GM18505 (cell line): ENCODE results near the gene ABCA1.

Source experiments
- ATAC-seq: cut with Tn5 transposase; IDR thresholded peaks from one replicate; pipeline ENCODE4 v1.9.1; 2021; ENCODE audit not compliant: unreplicated experiment
- POLR2A ChIP-seq: IDR thresholded peaks from 4 replicates; pipeline ENCODE4 v1.6.1; 2011; ENCODE audit warnings: borderline replicate concordance; ENCODE audit not compliant: insufficient read depth, insufficient read length; ENCODE audit errors: extremely low read depth

ABCA1 gene

DNA sequence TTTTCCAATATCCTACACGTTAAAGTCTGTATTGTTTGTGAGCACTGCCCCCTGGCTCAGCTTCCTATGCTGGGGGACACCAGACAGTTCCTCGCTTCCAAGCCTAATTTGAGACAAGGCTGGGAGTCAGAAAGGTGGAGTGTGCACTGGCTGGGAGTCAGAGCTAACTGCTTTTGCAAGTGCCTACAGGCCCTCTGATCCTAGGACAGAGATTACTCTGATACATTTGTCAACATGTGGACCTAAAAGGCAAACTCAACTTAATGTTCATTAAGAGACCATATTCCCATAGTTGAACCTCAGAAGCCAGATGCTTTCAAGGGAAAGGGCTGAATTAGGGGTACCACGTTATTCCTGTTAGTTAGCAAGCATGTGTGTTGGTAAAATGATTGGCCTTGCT is 83.2 kb downstream of the ABCA1 start:
- ATAC-seq = no peak
- TF ChIP-seq POLR2A = no peak

DNA sequence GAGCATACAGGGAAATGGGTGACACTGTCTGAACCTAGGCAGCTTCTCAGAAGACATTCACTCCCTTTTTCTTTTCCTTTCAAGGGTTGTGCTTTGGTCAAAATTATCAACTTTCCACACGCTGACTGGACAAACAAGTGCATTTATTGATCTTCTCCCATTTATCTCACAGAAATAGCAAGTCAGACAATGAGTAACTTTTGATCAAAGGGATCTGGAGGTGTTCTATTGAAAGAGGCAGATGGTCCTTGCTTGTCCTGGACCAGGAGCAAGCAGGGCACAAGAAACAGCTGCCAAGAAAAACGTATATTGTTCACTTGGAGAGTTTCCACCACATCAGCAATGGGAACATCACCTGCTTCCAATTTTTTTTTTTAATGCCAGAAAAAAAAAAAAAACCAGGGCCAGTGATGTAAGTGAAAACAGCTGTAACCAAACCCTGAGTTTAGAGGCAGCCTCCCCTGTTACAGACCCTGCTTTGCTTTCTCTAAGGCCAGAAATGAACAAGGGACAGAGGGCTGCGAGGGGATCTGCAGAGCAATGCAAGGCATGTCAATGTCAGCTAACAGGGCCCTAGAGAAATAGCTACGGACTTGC is 84.2 kb downstream of the ABCA1 start:
- ATAC-seq = no peak
- TF ChIP-seq POLR2A = no peak

DNA sequence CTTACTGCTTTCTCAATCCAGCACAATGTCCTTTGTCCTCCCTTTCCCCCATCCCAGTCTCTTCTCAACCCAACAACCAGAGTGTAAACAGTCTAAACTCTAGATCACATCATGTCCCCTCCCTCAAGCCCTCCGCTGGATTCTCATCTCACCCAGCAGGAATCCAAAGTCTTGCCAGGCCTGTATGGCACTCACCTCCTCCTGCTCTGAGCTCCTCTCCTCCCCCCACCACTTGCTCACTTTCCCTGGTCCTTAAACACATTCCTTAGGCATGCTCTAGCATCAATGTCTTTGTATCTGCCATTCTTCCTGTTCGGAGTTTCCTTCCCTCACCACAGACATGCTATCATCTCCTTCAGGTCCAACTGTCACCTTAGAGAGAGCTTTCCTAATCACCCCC is 85.3 kb downstream of the ABCA1 start:
- no peak for TF ChIP-seq POLR2A
- no peak for ATAC-seq

DNA sequence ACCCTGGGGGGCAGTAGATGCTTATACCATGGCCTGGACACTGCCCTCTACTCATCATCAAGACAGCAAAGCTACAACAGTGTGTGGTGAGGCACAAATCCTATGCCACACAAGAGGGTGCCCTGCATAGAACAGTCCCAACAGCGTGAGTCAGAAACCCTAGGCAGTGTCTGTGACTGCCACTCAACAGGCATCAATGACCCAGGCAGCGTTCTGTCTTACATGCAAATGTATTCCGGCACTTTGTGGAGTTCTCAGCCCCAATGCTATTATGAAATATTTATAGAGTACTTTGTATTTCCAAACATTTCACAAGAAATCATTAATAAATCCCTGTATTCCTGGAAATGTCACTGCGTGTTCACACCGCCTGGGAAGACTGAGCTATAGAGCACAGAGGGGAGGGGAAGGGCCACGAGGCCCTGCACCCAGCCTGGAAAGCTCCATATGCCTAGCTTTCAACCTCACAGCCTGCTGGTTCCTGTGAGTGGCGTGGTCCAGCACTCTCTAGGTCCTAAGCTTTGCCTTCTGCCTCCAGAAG is 86.3 kb downstream of the ABCA1 start:
- no peak for ATAC-seq
- TF ChIP-seq POLR2A = no peak

DNA sequence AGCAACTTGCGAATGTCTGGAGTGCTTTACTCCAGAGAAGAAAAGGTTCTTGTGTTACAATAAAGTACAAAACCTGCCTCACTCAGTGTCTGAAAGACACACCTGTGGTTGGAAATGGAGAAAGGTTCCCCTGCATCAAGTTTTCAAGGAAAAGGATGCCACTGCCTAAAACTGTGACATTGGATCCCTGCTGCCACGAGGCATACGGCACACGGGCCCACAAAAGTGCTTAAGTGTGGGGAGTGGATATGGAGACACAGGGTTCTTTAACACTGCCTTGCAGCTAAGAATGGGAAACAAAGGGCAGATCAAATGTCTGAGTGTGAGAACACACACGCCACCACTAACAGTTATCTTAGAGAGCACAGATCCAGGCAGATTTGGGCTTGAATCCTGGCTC is 89.0 kb downstream of the ABCA1 start:
- no peak for TF ChIP-seq POLR2A
- no peak for ATAC-seq

DNA sequence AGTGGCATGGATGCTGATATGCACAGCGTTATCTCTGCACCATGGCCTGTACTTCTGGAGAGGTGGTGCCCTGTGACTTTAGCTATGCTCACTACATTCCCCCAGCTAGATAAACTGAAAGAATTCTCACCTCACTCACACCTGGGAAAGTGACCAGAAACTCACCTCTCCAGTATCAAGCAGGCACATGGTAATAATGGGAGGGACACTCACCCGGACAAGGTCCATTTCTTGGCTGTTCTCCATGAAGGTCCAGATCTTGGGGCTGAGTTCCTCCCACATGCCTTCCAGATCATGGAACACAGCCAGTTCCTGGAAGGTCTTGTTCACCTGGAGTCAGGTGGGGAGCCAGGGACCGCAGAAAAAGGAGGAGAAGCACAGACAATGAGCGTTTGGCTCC is 91.2 kb downstream of the ABCA1 start:
- no peak for ATAC-seq
- no peak for TF ChIP-seq POLR2A

DNA sequence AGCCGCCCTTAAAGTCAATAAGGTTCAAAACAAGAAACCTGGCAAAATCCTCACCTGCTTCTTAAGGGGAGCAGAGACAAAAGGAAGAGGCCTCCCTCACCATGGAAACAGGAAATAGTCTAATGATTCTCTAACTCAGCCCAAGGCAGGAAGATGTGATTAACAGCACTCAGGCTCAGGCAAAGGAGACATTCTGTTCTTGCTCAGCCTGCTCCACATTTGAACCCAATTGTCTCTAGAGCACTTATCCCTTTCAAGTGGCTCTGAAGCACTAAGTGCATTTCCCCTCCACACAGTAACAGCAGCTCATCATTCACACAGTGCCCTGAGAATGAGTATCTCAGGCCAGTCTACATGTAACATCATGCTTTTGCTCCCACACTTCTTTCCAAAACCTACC is 91.7 kb downstream of the ABCA1 start:
- no peak for ATAC-seq
- TF ChIP-seq POLR2A = no peak

DNA sequence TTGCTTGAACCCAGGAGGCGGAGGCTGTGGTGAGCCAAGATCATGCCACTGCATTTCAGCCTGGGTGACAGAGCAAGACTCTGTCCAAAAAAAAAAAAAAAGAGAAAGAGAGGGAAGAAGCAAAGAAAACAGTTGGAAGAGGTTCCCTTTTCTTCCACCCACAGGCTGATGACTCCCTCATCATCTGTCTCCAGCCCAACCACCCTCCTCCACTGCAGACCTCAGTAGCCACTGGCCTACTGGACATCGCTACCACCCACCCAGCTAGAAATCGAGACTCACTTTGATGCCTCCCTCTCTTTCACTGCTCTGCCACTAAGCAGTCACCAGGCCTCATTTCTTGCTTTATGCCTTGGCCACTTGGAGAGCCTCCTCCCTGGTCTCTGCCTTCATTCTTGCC is 92.8 kb downstream of the ABCA1 start:
- TF ChIP-seq POLR2A = no peak

DNA sequence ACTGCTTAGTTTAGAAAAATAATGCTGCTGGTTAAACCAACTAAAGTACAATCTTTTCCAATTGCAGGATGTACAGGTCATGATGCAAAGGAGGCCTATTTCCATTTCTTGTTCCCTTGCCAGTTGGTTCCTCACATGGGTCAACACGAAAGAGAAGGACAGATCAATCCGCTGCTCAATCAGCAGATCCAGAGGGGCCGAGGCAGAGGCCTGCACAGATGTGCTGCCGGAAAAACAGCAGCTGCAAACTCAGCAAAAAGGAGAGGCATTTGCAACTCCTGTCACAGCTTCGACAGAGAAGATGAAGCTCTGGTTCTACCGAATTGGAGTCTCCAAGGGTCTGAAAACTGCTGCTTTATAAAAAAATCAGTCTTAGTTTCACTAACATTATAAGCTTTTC is 94.3 kb downstream of the ABCA1 start:
- no peak for ATAC-seq
- no peak for TF ChIP-seq POLR2A

More for the DNA sequence above, 92.8 kb downstream of the ABCA1 start:
- no peak for ATAC-seq

DNA sequence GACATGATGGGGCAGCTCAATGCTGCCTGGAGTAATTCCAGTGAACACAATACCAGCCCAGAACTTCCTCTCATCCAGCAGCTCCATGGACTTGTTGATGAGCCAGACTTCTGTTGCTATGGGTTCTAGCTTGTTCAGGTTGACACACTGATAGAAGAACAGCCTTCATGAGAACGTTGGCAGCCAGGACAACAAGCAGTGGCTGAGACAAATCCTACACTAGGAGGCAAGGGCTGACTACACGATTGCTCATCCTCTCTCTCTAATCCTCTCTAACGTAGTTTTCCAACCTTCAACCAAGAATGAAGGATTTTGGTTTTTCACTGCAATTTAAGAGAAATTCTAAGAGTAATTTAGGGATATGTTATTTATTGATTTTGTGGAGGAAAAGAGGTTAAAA is 96.3 kb downstream of the ABCA1 start:
- ATAC-seq = no peak
- TF ChIP-seq POLR2A = no peak

DNA sequence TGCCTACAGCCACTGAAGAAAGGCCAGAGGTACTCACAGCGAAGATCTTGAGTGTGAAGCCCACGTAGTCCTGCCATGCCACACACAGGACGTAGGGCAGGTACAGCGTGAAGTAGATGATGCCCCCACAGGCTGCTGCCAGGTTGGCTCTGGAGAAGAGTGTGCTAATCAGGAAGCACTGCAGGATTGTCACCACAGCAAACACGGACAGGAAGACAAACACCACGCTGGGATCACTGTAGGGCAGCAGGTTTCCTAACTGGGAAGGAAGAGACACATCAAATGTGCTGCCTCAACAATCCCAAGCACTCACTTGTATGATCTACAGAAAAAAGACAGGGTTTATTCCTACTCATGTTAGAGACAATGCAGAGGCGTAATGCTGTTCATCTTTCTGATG is 101.0 kb downstream of the ABCA1 start:
- TF ChIP-seq POLR2A = no peak
- ATAC-seq = no peak

DNA sequence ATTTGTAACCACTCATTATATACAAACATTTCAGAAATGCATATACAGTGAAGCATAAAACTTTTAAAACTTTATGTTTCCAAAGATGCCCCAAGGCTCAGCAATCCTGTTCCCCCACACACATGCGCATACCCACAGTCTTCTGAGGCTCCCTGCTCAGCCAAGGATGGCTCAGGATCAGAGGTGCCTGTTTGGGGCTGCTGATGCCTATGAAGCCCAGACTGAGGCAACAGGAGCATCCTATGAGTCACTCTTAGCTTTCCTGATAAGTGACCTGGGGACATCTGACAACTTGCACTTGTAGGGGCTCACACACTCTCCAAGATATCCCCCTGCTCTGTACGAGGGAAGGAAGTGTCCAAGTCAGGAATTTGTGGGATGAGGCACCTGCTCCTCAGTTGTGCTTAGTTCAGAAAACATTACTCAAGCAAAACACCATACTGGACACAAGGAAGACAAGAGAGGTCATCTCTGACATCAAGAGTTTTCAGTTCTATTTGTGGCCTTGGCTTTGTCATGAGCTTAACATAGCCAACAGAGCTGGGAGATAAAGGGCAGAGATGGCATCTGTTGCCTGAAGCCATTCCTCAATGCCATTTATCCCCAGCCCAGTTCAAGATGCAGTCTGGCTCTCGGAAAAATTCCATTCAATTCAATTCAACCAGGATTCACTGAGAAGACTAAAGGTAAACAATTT is 101.7 kb downstream of the ABCA1 start:
- ATAC-seq = no peak
- TF ChIP-seq POLR2A = no peak

DNA sequence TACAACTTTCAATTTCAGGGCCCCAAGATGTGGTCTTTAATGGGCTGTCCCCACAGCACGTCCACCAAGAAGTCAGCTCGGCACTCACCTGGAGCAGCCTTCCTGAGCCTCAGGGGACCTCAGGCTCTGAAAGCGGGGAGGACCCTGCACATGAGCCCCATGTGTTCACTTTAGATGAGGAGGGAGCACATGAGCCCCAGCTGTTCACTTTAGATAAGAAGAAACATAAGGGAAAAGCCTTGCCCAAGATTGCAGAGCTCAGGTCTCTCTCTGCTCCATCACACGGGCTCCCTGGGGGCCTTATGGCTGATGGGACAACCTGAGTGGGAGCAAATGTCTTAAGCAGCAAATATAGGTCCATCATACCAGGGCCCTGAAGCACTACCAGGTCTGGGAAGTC is 107.6 kb downstream of the ABCA1 start:
- ATAC-seq = no peak
- TF ChIP-seq POLR2A = no peak

DNA sequence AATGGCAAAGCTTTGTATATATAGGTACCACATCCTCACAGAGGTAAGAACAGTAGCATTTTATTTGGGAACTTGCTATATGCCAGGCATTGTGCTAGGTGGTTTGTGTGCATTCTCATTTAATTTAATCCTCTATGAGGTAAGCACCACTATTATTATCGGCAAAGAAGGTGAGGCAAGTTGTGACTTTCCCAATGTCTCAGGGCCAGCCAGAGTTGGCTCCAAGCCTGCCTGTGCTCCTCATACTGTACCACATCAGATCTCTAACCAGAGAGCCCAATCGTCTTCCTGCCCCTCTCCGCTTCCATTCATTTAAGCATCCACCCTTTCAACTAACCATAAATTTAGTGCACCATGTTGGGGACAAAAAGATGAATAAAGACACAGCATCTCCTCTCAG is 108.9 kb downstream of the ABCA1 start:
- no peak for TF ChIP-seq POLR2A
- ATAC-seq = no peak
